IPS-NIHi11 (cell line): ENCODE measurements around the gene UQCR11.
A peak's percentile ranks its signal among the peaks of the same experiment; 100 is the strongest.

ENCODE experiments used
- DNase-seq: peaks from one replicate; pipeline ENCODE4 v3.0.0; 2012; ENCODE audit warnings: mixed read lengths, low spot score

UQCR11 gene

DNA sequence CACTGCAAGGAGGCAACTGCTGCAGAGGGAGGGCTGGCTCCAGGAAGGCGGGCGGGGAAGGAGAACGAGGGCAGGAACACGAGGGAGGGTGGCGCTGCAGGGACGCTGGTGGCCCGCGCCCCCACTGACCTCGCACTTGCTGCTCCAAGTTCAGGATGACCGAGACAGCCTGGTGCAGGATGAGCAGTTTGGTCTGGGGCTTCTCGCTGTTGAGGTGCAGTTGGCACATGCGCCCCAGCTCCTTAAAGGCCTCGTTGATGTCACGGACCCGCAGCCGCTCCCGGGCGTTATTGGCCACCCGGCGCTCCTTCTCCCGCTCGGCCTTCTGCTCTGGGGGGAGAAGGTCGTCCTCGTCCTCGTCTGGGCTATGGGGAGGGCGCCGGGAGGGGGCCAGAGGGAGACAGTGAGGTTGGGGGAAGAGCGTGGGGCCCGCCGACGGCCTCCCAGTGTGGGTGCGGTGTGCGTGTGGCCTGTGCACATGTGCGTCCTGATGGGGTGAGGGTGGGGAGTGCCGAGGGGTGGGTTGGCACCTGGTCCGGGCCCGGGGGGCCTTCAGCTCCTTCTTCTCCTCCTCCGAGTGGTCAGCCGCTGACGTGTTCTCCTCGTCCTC is 10.0 kb upstream of the UQCR11 start:
- DNase-seq: no peak

DNA sequence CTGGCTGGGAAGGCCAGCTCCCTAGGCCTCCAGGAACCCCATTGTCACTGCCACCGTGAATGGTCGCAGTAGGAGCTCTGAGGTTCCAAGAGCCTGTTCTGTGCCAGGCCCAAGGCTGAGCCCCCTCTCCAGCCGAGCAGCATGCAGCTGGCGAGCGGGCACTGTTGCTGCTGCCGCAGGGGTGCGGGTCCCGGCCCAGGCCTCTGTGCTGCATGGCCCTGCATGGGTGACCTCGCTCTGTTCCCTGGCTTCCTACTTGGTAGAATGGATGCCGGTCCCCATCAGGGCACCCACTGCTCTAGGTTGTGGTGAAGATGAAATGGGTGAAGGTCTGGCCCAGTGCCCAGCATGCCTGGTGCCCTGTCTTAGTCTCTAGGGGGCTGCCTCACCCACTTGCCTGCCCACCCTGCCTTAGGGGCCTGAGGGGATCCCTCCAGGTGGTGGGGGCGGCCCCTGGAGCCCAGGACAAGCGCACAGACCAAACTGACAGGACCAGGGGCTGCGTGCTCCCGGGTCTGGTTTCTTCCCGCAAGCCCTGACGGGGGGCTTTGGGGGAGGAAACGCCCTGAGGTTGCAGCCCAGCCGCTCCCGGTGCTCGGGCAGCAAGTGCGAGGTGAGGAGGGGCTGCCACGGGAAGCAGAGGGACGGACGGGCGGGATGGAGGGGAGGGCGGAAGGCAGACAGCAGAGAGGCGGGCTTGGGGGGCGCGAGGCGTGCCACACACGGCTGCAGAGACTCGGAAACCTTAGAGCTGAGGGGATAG is 8.7 kb upstream of the UQCR11 start:
- no peak for DNase-seq

DNA sequence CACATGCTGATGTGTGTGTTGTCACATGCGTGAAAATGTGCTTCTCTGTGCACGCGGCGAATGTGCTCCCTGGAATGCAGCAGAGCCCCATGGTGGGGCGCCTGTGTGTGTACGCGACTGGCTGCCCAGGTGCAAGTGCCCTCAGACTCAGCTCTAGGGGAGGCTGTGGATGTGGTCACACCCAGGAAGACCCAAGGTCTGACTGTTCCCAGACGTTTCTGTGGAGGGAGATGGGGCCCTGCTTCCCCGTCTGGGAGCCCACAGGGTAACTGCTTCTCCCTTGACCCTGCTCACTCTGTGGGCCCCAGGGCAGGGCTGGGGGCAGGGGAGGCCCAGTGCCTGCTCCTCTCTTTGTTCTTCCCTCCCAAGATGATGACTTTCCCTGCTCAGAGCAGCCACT is 7.9 kb upstream of the UQCR11 start:
- DNase-seq: no peak

DNA sequence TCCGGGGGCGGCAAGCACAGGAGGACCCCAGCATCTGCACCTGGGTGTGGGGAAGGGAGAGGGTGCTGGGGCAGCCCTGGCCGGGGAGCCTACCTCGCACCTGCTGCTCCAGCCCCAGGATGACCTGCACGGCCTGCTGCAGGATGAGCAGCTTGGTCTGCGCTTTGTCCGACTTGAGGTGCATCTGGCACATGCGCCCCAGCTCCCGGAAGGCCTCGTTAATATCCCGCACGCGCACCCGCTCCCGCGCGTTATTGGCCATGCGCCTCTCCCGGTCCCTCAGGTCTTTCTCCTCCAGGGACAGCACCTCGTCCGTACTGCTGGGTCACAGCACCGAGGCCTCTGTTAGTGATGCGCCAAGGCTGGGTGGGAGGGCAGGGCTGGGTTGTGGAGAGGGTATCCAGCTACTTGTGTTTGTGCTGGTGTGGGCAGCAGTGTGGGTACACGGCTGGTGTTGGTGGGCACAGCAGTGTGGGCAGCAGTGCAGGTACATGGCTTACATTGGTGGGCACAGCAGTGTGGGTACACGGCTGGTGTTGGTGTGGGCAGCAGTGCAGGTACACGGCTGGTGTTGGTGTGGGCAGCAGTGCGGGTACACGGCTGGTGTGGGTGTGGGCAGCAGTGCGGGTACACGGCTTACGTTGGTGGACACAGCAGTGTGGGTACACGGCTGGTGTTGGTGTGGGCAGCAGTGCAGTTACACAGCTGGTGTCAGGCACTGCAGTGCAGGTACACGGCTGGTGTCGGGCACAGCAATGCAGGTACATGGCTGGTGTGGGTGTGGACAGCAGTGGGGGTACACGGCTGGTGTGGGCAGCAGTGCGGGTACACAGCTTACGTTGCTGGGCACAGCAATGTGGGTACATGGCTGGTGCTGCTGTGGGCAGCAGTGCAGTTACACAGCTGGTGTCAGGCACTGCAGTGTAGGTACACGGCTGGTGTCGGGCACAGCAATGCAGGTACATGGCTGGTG is 7.1 kb upstream of the UQCR11 start:
- no peak for DNase-seq

DNA sequence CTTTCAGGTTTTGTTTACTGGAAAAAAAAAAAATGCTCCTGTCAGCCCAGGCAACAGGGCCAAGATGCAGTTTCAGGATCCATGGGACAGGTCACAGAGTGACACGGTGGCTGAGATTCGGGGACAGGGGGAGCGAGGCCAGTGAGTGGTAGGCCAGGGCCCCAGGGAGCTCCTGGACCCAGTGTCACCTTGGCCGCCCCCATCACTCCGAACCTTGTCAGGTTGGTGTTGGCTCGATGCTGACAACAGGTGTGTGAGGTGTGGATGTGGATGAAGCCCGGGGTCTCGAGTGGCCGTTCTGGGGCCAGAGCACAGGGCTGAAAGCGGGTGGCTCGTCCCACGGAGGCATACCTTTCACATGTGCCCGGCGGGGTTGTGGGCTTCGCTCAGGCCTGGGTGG is 6.1 kb upstream of the UQCR11 start:
- DNase-seq: no peak

DNA sequence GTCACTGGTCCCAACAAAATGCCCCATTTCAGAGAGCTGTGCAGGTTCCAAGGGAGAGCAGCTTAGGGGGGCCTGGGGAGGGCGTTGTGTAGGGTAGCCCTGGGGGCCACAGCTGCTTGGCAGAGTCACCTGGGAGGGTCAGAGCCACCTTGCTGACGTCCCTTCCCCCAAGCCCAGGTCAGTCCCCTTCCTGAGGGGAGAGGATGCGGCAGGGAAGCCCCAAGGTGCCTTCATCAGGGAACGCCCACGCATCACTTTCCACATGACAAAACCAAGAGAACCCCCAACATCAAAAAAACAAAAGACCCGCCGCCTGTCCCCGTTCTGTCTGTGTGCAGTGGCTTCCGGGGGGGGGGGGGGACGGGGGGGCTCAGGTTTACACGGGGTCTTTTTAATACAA is 5.3 kb upstream of the UQCR11 start:
- no peak for DNase-seq

DNA sequence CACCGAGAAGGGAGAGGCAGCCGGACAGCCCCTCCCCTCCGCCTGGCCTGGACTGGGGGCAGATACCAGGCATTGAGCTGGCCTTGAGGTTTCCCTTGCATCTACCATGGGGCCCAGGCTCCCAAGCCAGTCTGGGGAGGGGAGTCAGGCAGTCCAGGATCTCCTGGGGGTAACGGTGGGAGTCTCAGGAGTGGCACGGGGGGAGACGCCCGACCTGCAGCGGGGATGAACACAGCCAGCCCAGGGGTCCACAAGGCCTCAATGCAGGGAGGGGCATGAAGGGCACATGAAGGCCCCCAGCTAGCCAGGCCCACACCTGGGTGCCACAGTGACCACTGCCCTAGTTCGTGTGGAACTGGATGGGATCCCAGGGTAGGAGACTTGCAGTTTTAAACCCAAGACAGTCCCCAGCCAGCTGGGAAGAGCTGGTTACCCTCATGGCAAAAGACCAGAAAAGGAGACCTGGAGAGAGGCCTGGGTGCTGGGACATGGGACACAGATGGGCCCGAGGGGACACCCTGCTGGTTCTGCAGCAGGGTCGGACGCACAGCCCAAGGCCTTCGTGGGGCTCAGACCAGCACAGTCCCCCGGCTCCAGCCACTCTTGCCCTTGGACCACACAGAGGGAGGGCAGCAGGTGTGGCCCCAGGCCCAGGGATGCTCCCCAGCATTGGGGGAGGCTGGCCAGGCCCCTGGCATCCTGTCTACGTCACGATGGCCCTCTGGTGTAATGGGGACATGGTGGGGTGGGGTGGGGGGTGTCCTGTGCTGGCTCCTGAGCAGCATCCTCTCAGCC is 4.6 kb upstream of the UQCR11 start:
- DNase-seq: no peak

DNA sequence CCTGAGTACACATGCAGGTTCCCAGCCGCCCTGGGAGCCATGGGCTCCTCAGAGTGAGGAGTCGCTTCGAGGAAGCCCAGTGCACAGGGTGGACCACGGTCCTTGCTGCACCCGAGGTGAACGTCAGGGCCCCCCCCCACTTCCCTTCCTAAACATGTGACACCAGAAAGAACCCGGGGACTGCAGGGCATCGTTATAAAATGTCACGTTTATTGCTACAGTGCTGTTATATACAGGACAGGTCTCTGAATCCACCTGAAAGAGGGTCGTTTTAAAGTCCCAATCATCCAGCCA is 3.8 kb upstream of the UQCR11 start:
- no peak for DNase-seq

DNA sequence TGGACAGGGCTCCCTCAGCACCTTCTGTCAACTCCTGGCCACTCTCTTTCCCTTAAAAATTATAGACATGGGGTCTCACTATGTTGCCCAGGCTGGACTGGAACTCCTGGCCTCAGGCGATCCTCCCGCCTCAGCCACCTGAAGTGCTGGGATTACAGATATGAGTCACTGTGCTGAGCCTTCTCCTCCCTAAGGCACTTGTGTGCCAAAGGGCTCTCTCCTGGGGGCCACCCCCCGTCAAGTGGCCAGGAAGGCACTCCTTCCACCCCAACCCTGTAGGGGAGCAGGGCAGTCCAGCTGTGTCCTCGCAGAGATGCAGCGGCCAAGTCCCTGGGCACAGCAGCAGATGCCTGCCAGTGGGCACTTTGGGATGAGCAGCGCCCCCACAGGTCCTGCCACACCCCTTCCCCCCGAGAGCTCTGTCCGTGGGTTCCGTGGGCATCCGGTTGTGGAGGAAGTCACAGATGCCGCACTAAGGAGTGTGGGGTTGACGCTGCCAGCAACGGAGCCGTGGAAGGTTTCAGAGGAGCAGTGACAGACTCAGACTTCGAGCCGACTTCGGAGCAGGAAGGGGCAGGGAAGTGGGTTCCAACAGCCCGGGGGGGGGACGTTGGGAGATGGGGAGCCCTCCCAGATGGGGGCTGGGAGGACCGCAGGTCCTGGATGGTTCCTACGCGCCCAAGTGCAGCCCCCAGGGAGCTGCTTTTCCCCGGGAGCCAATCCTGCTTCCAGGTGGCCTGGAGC is 3.3 kb upstream of the UQCR11 start:
- DNase-seq: no peak

DNA sequence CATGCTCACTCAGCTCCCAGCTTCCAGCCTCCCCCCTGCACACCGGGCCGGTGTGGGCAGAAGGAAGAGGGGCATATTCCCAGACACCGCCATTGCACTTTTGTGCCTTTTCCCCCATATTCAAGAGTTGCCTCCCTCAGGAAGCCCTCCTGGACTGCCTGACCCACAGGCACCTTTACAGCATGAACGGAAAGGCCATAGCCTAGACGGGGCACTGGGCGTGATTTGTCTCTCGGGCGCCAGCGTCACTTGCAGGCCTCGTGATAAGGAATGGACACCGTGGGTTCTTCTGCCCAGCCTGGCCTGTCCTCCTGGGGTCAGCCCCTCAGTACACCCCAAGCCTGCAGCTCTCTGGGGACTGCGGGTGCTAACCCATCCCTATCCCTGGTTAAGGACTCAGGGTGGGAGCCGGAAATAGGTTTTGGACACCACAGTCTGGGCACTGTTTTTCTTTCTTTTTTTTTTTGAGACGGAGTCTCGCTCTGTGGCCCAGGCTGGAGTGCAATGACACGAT is 933 bp upstream of the UQCR11 start:
- no peak for DNase-seq

DNA sequence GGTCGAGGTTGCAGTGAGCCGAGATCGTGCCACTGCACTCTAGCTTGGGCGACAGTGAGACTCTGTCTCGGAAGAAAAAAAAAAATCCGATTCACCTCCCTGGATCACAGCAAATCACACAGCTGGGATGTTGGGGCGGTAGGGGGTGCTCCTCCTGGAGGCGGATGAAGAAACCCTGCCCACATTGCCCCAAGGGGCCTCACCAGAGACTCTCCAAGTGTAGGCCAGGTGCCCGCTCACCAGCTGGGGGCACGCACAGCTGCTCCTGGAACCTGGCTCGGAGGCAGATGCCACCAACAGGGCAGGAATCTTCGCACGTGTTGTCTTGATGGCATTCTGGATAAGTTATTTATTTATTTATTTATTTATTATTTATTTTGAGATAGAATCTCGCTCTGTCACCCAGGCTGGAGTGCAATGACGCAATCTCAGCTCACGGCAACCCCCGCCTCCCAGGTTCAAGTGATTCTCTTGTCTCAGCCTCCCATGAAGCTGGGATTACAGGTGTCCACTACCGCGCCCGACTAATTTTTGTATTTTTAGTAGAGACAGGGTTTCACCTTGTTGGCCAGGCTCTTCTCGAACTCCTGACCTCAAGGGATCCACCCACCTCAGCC is 3.1 kb downstream of the UQCR11 start:
- DNase-seq: no peak

DNA sequence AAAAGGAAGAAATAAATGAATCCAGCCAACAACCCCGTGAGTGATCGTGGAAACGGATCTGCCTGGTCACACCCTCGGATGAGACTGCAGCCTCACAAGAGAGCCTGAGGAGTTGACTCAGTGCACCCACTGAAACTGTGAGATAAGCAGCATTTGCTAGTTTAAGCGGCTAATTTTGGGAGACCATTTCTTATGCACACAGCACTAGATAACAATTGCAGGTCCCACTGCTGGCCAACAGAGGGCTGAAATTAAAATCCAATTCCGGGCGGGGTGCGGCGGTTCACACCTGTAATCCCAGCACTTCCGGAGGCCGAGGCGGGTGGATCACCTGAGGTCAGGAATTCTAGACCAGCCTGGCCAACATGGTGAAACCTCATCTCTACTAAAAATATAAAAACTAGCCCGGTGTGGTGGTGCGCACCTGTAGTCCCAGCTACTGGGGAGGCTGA is 3.6 kb downstream of the UQCR11 start:
- DNase-seq: no peak

DNA sequence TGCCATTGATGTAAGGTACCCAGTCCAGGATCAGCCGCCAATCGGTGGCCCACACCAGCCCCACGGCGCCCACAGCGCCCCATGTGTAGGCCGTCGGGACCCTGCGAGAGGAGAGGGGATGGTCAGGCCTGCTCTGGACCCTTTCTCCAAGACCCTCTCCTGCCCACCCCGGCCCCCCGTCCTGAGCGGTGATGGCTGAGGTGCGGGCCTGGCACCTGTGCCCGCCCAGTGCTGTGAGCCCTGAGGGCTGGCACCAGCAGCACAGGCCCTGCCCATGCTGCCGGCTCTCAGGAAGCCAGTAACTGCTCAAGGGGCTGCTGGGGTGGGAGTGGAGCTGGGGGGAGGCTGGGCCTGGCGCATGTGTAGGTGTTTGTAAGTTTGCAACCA is 5.8 kb downstream of the UQCR11 start:
- no peak for DNase-seq

DNA sequence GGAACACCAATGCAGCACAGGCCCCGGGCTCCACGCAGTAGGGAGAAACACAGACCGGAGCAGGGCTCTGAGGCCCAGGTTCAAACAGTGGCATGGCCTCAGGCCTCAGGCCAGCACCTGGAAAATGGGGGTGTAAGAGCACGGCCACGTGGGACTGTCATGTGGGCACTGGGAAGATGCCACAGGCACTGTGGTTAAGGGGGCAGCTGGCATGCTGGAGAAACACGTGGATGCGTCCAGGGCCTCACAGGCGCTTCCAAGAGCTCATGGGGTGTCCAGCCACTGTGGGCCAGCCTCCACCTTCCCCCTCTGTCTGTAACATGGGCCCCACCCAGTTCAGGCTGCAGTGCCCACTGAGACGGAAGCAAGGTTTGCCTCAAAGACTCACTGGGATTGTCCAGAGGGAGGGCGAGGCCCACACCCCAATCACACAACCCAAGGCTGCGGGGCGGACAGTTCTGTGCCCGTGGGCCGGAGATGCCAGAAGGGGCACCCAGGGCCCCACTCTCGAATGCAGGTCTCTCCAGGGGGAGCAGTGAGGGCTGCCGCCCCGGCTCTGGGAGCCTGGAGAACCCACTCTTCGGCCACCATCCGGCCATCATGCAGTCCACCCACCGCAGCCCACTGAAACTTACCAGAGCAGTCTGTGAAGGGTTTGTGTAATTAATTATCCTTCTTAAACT is 6.3 kb downstream of the UQCR11 start:
- no peak for DNase-seq

DNA sequence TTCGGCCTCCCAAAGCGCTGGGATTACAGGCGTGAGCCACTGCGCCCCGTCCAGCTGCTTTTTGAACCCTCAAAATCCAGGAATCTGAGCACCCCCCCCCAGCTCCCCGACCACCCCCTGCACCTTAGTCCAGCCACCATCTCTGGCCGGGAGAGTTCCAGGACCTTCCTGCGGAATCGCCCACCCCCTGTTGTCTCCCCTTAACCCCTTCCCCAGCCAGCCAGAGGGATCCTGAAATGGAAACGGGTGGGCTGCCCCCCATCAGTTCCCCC is 11.8 kb downstream of the UQCR11 start:
- DNase-seq: no peak

DNA sequence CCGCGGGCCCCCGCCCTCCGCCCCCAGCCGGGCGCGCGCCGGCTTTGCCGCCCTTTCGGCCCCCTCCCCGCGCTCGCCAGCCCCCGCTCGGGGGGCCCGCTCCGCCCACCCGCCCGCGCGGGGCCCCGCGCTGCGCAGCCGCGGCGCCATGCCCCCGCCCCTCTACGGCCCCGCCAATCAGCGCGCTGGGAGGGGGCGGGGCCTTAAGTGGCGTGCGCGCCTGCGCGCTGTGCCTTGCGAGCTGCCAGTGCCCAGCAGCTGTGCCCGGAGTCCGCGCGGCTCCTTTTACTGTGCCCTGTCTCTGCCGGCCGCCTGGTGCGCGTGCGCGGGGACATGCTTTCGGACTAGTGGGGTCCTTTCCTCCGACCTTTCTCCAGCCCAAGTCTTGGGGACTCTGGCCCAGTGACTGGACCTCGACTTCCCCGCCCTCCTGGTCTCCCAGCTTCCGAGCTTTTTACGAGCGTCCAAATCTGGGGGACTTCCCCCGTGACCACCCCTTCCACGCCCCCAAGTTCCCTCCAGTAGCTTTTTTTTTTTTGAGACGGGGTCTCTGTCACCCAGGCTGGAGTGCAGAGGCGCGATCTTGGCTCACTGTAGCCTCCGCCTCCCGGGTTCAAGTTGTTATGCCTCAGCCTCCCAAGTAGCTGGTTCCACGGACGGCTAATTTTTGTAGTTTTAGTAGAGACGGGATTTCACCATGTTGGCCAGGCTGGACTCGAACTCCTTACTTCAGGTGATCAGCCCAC is 12.3 kb downstream of the UQCR11 start, which contains the start of gene MBD3:
MBD3 (minus strand) TSS at position 111 of the 746 bp plus-strand sequence. CDS start 234 bp downstream, outside the sequence.
- peak; percentile 97 for DNase-seq

DNA sequence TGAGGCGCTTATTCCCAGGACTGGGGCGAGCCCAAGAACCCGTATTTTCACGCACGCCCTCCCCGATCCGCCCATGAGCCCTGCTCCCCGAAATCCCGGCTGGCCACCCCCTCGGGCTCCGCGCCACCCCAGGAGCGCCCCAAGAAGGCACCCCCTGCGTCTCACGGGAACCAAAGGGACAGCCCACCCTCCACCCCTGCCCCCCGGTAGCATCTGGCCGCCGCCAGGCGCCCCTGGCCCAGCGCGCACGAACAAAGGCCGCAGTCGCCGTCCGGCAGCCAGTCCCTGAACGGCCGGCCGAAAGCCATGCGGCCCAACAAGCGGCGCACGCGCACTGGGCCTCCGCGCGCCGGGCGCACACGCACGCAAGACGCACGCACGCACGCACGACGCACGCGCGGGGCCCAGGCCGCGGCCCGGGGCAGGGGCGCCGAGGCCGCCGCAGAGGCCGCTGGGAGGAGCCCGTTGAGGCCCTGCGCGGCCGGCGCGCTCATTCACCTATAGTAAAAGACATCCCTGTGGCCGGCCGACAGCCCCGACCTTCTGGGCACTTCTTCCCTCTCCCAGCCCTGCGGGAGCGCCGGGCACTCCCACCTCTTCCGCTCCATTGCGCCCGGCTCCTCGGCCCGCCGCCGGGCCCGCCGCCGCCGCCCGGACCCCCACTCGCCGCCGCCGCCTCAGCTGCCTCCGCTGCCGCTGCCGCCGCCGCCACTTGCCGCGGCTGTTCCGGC is 13.1 kb downstream of the UQCR11 start:
- peak; percentile 95 for DNase-seq

DNA sequence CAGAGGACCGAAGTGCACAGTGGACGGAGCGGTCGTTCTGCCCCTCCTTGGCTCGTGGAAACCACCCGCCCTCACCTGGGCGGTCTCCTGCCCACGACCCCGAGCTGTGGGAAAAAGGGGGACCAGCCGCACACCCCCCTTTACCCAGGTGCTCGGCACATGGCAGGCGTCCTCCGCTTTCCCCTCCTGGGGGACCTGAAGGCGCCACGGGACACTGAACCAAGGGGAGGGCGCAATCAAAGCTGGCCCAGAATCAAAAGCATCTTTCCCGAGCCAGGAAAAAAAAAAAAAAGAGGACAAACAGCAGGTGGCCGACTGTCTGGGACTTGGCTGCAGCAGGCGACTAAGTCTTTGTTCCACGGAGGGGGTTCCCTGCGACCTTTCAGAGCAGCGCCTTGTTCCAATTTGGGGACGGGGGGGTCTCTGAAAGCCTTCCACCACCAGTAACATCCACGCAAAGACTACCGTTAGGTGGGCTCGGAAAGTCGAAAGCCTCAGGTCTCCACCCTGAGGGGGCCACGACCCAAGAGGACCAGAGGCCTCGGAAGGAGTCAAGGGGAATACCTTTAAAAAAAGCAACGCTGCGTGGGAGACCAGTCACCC is 13.7 kb downstream of the UQCR11 start:
- DNase-seq: peak; percentile 52
